NK-92 (cell line): Measurements from ENCODE around the gene FAM50A.

Source experiments
- DNase-seq: peaks from one replicate; lab custom pipeline; 2025; ENCODE audit not compliant: unreplicated experiment; lab: John Stamatoyannopoulos, UW

The FAM50A gene

DNA sequence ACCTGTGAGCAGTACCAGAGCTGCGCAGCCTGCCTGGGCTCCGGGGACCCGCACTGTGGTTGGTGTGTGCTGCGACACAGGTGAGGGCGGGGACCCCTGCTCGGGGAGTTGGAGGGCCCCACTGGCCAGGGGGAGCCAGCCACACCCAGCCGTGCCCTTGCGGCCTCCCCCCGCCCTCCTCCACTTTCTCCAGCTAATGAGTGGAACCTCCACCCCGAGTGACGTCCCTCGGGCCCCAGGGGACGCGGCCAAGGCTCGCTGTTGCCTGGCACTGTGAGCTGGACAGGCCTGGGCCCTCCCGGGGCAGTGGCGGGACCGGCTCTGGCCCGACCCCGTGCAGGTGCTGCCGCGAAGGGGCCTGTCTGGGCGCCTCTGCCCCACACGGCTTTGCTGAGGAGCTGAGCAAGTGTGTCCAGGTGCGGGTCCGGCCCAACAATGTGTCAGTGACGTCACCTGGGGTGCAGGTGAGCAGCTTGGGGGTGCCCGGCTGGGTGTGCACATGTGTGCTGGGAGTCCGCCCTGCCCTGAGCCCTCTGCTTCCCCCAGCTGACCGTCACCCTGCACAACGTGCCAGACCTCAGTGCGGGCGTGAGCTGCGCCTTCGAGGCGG is 19.8 kb downstream of the FAM50A start:
- no peak for DNase-seq

DNA sequence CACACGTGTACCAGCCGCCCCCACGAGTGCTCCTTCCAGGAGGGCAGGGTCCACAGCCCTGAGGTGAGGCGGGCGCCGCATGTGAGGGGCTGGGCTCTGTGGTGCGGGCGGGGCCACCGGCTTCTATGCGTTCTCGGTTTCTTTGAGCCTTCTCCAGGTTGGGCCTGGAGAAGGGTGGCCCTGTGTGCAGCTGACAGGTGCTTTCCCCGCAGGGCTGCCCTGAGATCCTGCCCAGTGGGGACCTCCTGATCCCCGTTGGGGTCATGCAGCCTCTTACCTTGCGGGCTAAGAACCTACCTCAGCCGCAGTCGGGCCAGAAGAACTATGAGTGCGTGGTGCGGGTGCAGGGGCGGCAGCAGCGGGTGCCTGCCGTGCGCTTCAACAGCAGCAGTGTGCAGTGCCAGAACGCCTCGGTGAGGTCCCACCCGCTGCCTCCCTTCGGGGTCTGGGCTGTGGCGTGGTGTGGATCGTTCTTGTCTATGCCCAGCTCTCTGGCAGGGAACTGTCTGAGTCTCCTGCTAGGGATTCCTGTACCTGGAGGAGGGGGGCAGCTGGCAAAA is 20.9 kb downstream of the FAM50A start:
- no peak for DNase-seq

- no peak for DNase-seq
Observed at GRCh38 chrX:154465601-154466000, 21.7 kb downstream of the FAM50A start.

DNA sequence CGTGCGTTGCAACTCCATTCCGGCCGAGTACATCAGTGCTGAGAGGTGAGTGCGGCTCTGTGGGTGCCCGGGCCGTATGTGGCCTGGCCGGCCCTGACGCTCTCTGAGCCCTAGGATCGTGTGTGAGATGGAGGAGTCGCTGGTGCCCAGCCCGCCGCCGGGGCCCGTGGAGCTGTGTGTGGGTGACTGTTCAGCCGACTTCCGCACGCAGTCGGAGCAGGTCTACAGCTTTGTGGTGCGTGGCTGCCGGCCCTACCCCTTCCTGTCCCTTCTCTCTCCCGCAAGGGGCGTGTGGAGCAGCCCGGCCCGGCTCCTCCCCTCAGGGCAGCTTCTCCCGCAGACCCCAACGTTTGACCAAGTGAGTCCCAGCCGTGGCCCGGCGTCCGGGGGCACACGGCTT is 22.1 kb downstream of the FAM50A start:
- no peak for DNase-seq

DNA sequence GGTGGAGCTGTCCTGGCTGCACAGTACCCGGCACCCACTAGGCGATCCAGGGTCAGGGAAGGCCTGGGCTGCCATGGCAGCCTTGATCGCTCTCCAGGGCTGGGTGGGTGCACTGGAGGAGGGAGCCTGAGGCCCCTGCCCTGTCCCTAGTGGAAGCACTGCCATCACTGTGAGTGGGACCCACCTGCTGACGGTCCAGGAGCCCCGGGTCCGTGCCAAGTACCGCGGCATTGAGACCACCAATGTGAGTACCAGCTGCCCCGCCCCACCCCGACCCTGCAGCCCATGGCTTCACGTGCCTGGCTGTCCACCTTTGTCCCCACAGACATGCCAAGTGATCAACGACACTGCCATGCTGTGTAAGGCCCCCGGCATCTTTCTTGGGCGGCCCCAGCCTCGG is 23.0 kb downstream of the FAM50A start:
- DNase-seq: no peak

DNA sequence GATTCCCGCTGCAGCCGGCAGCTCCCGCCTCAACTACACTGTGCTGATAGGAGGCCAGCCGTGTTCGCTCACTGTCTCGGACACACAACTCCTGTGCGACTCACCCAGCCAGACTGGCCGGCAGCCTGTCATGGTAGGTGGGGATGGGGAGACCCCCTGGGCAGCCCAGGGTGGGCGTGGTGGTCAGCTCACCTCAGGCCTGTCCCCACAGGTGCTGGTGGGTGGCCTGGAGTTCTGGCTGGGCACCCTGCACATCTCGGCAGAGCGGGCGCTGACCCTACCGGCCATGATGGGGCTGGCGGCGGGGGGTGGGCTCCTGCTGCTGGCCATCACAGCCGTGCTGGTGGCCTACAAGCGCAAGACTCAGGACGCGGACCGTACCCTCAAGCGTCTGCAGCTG is 23.6 kb downstream of the FAM50A start:
- DNase-seq: no peak

DNA sequence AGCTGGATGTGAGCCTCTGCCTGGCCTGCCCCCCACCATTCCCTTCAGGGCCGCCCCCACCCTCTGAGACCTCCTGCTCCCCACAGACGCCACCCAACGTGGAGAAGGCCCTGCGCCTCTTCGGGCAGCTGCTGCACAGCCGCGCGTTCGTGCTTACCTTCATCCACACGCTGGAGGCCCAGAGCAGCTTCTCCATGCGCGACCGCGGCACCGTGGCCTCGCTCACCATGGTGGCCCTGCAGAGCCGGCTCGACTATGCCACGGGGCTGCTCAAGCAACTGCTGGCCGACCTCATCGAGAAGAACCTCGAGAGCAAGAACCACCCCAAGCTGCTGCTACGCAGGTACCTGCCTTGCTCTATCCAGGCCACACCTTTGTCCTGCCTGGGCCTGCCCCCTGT is 24.3 kb downstream of the FAM50A start:
- no peak for DNase-seq

- no peak for DNase-seq
Observed at GRCh38 chrX:154469114-154469513, 25.2 kb downstream of the FAM50A start.

DNA sequence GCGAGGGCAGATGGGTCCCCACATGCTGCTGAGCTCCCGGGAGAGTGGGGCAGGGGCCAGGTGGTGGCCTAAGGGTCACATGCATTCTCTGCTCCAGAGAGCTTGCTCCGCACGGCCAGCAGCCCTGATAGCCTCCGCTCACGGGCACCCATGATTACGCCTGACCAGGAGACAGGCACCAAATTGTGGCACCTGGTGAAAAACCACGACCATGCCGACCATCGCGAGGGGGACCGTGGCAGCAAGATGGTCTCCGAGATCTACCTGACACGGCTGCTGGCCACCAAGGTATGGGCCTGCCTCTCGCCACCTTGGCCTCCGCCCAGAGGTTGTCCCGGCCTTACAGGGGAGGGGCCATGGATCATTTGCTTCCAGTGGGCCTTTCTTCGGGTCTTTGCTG is 25.9 kb downstream of the FAM50A start:
- DNase-seq: no peak

GRCh38 chrX:154470434-154470833 is 26.5 kb downstream of the FAM50A start:
- no peak for DNase-seq

GRCh38 chrX:154470914-154471568 is 27.1 kb downstream of the FAM50A start:
- DNase-seq: no peak

GRCh38 chrX:154471839-154472684 is 28.1 kb downstream of the FAM50A start:
- DNase-seq: no peak

GRCh38 chrX:154472685-154473632 is 29.0 kb downstream of the FAM50A start:
- no peak for DNase-seq

DNA sequence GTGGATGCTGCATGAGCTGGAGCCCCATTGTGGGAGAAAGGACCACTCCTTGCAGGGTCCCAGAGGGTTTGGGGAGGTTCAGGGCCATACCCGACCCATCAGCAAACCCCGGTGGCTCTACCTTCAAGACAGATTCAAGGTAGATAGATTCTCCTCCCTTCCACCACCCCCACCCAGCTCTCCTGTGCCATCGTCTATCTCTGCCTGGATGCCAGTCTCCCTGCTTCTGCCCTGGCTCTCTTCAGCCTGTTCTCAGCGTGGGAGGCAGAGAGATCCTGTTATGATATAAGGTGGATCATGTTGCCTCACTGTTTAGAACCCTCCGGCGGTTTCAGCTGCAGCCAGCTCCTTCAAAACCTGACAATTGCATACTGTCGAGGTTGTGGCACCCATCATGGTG is 29.7 kb downstream of the FAM50A start:
- DNase-seq: no peak

DNA sequence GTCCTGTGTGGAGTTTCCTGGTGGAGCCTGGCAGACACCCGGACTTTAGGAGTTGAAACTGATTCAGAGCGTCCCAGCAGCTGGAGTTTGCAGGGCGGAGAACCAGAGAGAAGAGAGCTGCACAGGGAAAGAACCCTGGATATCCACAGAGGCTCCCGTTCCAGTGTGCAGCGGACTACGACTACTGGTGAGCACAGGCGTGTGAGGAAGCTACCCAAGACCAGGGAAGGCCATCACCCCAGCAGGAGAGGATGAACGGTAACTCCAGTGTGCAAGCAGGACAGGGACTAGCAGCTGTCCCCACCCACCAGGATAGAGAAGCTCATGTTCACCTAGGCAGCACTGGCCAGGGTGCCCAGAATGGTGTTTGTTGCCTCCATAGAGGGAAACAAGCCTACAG is 32.9 kb downstream of the FAM50A start:
- DNase-seq: no peak

DNA sequence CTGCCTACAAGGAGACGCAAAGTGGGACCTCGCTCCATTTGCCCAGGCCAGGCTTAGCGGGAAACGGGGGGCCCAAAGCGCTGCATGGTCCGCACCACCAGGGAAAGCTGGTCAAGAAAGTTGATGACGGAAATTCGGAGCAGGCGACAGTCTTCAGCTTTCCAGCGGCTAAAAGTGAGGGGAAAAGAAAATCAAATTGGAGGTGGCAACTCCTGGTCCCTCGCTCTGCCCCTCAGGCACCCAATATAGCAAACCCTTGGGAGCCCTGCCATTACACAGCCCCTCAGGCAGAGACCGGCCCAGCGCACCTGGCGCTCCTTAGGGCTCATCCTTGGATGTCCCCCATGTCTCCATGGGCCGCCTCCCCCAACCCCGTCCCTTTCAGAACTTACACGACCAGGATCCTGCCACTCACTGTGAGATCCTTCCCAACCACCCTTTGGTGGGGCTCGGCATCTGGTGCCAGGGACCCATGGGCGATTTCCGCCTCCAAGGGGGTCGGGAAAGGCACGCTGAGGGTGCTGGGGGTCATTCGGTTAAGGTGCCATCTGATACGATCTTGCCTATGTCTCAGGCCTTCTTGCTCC is 34.0 kb downstream of the FAM50A start:
- no peak for DNase-seq

DNA sequence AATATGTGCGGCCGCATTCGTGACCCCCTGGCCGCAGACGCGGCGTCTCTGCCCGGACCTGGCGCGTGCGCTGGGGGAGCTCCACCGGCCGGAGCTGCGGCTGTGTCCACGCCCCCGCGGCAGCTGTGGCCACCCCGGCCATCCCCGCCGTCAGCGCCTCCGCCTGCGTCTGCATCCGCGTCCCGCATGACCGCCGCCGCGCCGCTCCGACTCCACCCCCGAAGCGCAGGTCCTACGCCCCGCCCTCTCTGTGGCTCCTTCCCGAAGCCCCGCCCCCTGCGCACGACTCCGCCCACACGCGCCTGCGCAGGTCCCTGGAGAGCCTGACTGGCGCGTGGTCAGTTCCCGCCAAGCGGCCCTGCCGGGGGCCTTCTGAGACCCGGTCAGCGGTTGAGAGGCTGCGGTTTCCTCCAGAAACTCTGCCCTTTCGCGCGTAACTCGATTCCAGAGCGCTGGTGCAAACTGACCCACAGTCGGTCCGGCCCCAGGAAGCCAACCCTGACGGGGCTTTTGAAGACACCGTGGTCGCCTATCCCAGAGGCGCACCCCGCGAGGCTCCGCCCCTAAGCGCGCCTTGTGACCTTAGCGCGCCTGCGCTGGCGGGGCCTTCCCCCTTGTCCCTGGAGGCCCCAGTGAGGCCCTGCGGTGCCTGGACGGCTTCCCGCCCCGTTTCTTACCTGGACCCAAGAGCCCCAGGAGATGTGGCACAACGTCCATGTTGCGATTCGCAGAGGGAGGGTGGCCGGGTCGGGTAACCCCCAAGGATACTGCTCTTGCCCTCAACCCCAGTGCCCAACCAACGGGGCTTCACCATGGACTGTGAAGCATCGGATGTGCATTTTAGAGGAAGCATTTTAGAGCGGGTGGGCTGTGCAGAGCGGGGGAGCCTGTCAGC is 35.0 kb downstream of the FAM50A start, which contains the start of gene LAGE3:
Gene LAGE3, minus strand, starts transcription at position 554 of the 895 bp plus-strand sequence. Its CDS starts 366 bp downstream, at position 188.
- no peak for DNase-seq

GRCh38 chrX:154481195-154481594 is 37.3 kb downstream of the FAM50A start:
- DNase-seq: no peak

- DNase-seq: no peak
Observed at GRCh38 chrX:154481911-154482601, 38.1 kb downstream of the FAM50A start.
